Measurements from ENCODE around the gene TFAP2C. TPM values are rescaled to one million over a fixed set of nuclear protein-coding genes. Genes with fewer than 3 reads are reported as not detected.

Gene TFAP2C
- total RNA-seq (2014; rRNA removed; shearing (Covaris generic)) = 6.2 and 7.2 TPM in 2 replicates

DNA sequence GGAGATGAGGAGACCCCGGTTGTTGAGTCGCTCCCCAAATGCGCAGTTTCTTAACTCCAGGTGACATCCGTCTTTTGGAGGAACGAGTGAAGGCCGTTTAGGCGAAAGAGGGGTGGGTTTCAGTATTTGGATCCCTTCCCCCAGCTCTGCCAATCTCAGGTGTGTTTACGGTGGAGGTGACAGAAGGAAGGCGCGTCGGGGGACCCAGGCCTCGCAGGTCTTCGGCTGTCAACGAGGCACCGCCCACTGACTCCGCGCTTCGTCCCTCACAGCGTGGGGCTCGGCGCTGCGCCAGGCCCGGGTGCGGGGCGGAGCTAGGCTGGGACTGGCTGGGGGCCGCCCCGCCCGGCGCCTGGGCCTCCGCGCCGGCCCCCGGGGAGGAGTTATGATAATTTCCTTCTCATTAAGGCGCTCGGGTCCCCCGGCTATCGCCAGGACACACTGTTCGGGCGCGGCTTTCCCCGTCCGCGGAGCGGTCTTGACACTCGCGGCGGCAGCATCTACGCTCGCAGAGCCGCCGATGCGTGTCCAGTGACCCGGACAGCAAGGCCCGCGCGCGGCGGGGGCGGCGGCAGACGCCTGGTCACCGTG, at the start of gene TFAP2C:
TSS of gene TFAP2C (plus strand) at position 434 of the 591 bp plus-strand sequence. CDS start 239 bp downstream, outside the sequence.
- peak; percentile 39 for DNase-seq (ENCODE audit: low spot score)

DNA sequence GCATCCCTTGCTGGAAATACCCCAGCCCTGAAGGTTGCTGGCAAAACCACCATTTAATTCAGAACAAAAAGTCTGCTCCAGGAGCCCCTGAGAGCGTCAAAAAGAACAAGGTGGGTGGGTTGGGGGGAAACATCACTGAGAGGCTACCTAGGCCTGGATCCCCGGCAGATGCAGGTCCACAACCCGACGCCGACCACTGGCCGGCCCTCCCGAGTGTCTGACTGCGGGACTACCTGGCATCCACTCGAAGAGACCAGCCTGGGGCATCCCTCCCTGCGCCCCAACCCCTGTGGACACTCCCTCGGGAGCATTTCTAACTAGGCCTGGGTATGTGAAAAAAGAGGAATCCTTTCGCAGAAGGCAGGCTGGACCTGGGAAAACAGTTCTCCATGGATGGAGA, 48.9 kb upstream of the TFAP2C start:
- no peak for DNase-seq (ENCODE audit: low spot score)

DNA sequence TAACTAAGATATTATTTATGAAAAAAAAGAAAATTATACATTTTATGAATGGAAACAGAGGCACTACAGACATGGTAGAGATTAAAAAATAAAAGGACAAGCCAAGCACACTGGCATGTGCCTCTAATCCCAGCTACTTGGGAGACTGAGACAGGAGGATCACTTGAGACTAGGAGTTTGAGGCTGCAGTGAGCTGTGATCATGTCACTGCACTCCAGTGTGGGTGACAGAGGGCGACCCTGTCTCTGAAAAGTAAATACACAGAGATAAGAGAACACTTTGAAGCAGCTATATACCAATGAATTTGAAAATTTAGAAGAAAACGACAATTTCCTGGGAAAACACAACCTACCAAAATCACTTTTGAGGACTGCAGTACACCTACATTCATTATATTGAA, 47.4 kb upstream of the TFAP2C start:
- DNase-seq (ENCODE audit: low spot score) = no peak

DNA sequence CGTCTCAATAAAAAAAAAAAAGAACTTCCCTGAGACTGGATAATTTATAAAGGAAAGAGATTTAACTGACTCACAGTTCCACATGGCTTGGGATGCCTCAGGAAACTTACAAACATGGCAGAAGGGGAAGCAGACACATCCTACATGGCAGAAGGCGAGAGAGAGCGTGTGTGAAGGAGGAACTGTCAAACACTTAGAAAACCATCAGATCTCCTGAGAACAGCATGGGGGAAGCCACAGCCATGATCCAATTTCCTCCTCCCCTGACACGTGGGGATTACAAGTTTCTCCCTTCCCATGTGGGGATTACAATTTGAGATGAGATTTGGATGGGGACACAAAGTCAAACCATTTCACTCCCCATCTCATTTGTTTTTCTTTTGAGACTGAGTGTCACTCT, 46.6 kb upstream of the TFAP2C start:
- no peak for DNase-seq (ENCODE audit: low spot score)

DNA sequence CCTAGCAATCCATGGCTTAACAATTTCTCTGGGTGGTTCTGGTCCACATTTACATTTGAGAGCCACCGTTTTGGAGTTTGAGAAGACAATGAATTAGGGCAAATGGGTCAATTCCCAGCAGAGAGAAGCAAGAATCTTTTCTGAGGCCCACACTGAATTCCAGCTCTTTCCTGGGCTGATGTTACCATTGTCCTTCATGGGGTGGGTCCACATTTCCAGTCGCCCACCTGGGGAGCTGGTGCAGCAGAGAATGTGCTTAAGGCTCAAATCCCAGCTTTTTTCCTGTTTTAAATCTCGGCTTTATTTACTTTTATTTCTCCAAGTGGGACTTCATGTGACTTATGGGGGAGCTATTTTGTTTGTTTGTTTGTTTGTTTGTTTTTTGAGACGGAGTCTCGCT, 44.2 kb upstream of the TFAP2C start:
- no peak for DNase-seq (ENCODE audit: low spot score)

DNA sequence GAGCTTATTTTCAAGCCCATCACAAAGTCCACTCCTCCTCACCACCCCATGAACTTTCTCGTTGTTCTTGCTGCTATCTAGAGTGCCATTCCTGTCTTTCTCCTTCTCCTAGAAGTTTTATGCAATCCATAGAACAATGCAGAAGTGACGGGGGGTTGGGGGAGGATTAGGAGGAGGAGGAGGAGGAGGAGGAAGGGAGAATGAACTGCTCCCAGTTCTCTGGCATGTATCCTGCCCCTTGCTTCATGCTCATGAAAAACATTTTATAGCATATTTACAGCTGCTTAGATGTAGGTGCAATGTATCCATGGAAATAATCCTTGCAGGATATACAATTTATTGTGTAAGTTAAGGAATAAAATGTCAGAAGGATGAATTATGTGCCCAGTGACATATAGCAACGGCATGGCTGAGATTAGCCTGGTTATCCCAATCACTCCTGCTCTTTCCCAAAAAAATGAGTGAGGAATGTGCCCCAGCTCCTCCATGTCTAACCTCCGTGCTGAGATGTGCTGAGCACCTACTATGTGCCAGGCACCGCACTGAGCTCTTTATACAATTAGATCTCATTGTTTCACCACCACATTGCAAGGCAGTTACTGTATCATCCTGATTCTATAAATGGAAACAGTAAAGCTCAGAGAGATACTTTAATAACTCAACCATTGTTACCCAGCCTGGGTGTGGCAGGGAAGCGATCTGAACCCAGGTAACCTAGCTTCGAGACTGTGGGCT, 41.6 kb upstream of the TFAP2C start:
- no peak for DNase-seq (ENCODE audit: low spot score)

DNA sequence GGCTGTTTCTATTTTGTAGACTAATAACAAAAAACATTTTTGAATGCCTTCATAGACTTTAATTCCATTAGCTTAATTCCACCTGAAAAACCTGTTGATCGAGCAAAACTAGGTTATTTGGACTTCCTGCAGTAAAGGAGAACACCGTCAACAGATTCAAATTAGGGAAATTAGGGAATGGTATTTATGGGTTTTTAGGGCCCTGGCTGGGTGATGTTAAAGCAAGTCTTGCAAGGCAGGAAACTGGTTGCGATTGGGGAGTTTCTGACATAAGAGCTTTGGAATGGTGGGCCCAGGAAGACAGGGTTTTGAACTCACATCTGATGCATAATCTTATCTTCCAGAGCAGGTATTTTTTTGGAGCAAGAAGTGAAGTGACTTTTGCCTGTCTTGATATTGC, 40.1 kb upstream of the TFAP2C start:
- DNase-seq (ENCODE audit: low spot score) = no peak

DNA sequence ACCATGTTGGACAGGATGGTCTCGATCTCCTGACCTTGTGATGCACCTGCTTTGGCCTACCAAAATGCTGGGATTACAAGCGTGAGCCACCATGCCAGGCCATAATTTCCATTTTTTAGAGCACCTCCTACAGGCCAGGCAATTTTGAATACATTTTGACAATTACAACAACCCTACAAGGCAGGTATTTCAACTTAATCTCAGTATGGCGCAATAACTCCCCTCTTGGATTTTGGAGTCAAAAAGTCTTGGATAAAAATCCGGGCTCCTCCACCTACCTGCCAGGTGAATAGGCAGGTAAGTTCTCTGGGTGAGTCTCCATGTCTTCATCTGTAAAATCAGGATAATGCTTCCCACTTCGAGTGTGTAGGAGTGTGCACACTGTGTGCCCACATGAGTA, 39.5 kb upstream of the TFAP2C start:
- DNase-seq (ENCODE audit: low spot score) = no peak

DNA sequence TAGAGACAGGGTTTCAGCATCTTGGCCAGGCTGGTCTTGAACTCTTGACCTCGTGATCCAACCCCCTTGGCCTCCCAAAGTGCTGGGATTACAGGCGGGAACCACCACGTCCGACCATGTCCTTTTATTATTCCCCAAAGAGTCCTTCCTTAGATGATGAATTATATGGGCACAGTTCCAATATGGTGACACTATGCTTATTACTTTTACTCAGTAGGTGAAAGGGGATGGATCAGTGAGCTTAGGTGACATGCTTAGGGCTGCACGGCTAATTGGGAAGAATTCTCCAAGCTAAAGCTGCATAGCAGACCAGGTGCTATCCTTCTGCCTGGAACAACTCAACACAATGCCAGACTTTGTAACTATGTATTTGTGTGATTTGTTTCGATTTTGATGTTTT, 38.2 kb upstream of the TFAP2C start:
- no peak for DNase-seq (ENCODE audit: low spot score)

DNA sequence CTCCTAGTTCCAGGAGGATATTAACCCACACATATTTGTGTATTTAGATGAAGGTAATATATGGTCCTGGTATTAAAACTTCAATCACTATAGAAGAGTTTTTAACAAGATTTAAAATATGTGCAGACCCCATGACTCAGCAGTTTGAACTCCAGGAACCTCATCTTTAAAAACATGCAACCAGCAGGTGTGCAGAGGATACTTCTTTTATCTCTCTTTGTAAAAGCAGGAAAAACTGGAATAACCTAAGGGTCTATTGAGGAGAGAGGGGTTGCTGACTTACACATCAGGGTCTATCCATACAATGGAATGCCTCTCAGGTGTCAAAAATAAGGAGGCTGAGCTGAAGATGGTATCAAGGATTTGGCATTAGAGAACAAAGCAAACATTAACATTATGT, 36.9 kb upstream of the TFAP2C start:
- DNase-seq (ENCODE audit: low spot score) = no peak

DNA sequence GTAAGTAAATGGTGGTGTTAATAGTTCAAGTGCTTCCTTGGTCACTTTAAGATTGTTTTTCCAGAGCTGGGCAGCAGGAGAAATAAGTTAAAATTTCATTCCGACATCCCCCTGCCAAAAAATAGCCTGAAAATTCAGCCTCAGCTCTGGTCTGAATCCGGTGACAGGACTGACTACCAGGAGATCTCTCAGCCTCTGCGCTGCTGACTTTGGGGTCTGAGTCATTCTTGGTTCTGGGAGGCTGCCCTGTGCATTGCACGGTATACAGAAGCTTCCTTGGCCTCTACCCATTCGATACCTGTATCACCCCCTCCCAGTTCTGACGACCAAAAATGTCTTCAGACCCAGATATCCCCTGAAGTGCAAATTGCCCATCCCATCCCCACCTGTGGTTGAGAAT, 36.3 kb upstream of the TFAP2C start:
- no peak for DNase-seq (ENCODE audit: low spot score)

DNA sequence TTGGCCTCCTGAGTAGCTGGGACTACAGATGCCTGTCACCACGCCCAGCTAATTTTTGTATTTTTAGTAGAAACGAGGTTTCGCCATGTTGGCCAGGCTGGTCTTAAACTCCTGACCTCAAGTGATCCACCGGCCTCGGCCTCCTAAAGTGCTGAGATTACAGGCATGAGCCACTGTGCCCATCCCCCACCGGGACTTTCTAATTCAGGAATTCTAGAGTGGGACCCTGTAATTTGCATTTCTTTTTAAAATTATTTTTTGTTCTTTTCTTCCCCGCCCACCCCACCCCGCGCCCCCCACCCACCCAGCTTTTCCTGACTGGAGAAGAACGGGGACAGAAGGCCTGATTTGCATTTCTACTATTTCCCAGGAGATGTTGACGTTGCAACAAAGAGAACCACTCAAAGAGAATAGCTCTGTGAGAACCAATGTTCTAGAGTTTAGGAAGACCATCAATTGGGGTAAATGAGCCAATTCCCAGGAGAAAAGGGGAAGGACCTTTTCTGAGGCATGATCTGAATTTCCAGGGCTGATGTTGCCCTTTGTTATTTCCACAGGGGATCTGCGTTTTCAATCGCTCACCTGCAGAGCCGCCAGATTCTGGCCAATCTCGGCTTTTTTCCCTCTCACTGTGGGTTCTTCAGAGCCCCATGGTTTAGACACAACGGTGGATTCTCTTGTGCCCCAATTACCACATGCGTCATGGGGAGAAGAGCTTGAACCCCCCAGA, 33.2 kb upstream of the TFAP2C start:
- no peak for DNase-seq (ENCODE audit: low spot score)

DNA sequence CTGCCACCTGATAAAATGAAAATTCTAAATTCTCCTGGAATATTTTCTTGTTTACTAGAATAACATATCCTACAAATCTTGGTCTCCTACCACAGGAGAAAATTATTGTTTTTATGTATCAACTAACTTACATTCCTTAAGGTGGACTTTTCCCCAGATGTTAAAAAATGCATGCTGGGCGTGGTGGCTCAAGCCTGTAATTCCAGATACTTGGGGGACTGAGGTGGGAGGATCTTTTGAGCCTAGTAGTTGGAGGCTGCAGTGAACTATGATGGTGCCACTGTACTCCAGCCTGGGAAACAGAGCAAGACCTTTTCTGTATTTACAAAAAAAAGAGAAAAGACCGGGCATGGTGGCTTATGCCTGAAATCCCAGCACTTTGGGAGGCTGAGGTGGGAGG, 27.9 kb upstream of the TFAP2C start:
- no peak for DNase-seq (ENCODE audit: low spot score)

DNA sequence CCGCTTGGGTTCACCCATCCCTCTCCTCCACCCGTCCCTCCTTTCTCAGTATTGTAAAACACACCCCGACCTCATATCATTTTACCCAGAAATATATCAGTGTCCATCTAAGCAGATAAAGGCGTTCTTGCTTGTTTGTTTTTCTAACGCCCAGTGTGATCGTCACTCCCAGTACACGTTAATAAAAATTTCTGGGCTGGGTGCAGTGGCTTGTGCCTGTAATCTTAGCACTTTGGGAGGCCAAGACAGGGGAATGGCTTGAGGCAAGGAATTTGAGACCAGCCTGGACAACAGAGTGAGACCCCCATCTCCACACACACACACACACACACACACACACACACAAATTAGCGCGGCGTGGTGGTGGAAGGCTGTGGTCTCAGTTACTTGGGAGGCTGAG, 24.4 kb upstream of the TFAP2C start:
- DNase-seq (ENCODE audit: low spot score) = no peak

DNA sequence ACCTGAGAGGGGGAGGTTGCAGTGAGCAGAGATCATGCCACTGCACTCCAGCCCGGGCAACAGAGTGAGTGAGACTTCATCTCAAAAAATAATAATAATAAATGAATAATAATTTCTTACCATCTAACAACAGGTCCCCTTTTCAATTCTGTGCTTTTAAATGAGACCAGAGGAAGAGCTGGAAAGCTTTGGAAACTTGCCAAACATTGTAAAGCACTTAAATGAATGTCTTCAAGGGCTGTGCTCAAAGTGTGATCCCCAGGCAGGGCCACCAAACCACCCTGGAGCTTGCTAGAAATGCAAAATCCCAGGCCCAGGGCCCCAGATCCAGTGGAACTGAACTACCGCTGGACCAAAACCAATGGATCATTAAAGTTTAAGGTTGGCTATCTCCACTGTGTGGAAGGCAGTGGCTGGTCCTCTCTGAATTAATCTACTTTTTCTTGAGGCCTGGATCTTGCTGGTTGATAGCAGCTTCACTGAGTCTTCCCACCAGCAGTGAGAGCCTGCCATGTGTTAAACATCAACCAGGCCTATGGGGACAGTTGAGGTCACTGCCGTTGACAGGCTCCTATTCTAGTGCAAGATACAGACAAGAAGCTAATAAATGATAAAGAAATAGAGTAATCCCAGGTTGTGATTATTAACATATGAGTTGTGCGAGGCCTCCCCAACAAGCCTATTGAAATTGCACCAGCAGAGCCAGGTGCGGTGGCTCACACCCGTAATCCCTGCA, 23.7 kb upstream of the TFAP2C start:
- no peak for DNase-seq (ENCODE audit: low spot score)

DNA sequence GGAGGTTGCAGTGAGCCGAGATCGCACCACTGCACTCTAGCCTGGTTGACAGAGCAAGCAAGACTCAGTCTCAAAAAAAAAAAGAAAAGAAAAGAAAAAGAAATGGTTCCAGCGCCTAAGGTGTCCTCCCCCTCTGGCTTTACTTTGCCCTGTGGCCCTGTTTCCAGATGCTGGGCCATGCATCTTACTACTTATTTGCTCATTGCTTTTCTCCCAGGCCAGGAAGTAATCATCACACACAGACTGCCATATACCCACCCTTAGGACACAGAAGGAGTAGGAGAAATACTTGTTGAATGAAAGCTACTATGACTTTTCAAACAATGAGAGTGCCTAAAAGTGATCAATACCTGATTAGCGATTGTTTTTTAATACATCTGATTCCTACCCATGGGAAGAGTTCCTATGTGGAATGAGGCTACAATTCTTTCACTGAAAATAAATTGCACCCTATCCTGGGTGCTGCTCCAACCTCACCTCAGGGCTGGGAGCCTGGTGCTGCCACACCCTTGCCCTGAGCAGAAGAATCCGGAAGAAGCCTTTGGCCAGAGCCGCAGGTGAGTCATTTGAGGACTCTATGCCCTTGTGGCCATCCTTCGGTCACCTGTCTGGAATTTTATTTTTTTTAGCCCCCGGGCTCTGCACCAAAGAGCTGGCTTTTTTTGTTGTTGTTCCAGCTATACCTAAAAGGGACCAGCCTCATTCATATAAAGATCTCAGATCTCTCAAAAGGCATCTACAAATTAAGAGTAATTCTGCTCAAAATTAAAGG, 22.7 kb upstream of the TFAP2C start:
- DNase-seq (ENCODE audit: low spot score) = no peak

DNA sequence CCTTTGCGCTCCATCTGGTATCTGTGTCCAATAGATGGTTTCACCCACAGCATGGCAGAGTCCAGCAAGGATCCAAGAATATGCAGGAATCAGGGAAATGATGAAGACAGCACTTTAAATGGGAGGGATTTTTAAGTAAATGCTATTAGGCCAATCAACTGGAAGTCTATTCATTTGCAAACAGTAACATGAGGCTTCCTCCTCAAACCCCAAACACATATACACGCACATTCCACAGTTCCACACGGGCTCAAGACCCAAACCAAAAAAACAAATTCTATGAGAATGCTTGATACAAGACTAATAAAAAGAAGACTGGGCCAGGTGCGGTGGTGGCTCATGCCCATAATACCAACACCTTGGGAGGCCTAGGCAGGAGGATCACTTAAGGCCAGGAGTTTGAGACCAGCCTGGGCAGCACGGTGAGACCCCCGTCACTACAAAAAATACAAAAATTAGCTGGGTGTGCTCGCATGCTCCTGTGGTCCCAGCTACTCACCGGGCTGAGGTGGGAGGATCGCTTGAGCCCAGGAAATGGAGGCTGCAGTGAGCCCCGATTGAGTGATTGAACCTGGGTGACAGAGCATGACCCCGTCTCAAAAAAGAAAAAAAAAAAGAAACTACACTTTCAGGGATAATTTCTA, 21.9 kb upstream of the TFAP2C start:
- no peak for DNase-seq (ENCODE audit: low spot score)

DNA sequence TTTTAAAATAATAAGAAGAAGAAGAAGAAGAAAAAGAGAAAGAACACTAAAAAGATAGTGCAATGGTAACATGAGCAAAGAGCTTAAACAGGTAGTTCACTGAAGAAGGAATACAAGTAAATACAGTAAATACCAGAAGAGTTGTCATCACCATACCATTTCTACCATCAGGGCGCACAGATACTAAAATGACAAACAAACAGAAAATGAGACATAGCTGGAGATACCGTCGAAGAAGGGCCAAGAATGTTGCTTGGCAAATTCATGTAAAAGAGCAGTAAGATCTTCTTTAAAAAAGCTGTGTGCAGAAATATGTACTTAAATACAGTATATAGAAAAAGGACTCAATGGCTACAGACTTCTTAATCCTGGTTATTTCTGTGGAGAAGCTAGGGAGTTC, 20.7 kb upstream of the TFAP2C start:
- DNase-seq (ENCODE audit: low spot score) = no peak

DNA sequence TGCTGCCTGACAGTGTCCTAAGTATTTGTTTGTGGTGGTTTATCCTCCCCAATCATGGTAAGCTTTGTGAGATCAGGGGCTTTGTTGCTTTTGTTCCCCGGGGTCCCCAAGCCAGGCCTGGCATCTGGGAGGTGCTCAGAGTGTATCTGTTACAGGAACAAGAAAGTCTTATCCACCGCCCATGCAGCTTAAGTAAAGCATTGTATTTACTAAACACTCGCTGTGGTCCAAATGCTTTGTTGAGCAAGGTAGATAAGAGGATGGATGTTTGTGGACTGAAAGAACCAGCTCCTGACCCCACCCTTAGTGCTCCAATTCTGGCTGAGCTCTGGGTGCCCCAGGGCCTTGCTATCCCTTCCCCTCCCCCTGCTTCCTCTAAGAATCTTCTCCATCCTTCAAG, 19.8 kb upstream of the TFAP2C start:
- DNase-seq (ENCODE audit: low spot score) = no peak

DNA sequence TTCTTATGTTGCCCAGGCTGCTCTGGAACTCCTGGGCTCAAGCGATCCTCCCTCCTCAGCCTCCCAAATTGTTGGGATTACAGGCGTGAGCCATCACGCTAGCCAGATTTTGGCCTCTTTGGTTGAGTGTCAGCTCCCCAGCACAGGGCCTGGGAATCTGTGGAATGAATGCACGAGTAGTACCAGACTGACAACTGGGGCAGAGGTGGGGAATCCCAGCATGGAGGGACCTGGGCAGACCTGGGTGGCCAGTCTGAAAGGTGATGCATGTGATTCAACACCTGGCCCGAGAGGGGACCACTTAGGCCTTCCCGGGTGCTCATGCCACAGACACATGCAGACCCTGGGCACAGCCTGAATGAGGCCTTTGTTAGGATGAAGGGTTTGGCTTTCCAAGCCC, 19.0 kb upstream of the TFAP2C start:
- no peak for DNase-seq (ENCODE audit: low spot score)

DNA sequence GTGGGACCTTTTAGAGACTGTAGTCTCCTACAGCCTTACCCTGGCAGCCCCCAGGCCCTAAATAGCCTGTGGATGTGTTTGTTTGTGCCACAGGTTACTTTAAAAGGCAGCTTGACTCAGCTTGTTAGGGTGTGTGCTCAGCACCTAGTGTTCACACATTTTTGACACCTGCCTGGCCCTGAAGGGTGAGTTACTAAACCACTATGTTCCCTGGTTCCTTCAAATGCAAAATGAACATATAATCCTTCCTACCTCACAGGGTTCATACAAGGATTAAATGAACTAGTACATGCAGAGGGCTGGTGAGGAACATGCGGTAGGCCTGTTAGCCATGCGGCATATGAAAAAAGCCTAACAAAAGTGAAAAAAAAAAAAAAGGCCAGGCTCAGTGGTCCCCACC, 14.9 kb upstream of the TFAP2C start:
- no peak for DNase-seq (ENCODE audit: low spot score)
